GM19043 (cell line): Measurements from ENCODE around the gene ZNF778.
"Not testable (repeated sequence)": the region's sequence is repeated elsewhere in the genome, so short reads cannot be mapped to it uniquely, and the experiment has no call there.

Experiments
- ATAC-seq: cut with Tn5 transposase; IDR thresholded peaks from one replicate; pipeline ENCODE4 v1.9.1; 2021; ENCODE audit warnings: low read depth; ENCODE audit not compliant: unreplicated experiment

ZNF778 gene

DNA sequence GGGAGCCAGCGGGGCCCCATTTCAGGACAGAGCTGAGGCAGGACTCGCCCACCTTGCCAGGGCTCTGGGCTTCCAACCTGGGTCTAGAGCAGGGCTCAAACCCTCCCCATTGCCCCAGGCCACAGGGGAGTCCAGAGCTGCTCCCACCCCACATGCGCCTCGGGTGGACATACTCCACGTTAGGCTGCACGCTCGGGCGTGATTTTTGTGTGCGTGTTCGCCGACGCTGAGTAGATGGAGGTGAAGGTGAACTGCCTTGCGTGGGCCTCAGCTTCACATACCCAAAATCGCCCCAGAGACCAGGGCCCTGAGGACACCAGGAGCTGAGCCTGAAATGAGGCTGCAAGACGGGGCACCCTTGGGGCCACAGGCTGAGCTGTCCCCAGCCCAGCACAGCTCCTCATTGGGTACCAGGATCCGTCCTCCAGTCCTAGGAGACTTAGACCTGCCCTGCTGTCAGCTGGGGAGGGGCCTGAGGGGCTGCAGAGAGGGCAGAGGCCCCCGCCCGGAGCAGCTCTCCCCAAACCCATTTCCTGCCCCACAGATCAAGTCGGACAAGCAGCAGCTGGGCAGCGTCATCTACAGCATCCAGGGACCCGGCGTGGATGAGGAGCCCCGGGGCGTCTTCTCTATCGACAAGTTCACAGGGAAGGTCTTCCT, 37.7 kb upstream of the ZNF778 start:
- ATAC-seq, result no peak

DNA sequence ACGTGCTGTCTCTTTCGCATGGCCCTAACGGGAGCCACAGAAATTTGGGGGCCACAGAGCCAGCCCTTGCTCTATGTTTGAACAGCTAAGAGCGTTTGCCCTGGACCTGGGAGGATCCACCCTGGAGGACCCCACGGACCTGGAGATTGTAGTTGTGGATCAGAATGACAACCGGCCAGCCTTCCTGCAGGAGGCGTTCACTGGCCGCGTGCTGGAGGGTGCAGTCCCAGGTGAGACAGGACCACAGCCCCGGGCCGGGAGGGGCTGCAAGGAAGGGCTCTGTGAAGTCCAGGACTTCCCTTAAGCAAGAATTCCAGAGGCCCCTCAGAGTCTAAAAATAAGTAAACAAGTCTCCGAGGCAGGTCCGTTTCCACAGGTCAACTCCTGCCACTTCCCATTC, 34.0 kb upstream of the ZNF778 start:
- no peak for ATAC-seq

DNA sequence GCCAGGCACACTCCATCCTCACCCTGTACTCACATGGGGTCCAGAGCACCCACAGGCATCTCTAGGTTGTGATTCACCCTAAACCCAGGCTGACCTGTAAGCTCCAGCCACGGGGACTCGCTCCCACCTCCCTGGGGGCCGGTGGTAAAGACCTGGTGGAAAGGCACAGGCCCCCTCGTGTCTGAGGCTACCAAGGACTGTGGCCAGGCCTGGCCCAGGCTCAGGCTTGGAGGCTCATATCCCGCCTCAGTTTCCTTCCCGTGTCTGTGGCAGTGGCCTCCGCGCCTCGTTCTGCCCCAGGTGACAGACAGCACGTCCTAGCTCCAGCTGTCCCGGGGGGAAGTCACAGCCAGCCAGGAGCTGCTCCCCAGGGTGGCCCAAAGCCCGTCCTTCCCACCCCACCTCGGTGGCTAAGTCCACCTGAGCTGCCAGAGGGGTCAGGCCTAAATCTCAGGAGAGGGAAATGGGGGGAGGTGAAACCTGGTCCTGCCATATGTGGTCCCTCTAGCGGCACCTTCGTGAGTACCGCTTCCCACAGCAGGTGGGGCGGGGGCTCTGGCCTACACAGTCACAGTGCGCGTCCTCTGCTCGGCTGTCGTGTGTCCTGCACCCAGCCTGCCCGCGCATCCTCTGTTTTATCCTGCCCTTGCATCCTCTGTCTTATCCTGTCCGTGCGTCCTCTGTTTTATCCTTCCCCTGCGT, 33.4 kb upstream of the ZNF778 start:
- ATAC-seq, result no peak

DNA sequence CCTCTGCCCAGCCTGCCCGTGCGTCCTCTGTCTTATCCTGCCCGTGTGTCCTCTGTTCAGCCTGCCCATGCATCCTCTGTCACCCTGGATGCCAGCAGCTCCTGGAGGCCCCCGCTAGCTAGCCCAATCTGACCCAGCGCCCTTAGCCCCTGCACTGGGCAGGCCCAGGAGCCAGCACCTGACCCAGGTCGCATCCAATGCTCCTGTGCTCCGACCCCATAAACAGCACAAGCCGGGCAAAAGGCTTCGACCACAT, 32.9 kb upstream of the ZNF778 start:
- ATAC-seq, result no peak

DNA sequence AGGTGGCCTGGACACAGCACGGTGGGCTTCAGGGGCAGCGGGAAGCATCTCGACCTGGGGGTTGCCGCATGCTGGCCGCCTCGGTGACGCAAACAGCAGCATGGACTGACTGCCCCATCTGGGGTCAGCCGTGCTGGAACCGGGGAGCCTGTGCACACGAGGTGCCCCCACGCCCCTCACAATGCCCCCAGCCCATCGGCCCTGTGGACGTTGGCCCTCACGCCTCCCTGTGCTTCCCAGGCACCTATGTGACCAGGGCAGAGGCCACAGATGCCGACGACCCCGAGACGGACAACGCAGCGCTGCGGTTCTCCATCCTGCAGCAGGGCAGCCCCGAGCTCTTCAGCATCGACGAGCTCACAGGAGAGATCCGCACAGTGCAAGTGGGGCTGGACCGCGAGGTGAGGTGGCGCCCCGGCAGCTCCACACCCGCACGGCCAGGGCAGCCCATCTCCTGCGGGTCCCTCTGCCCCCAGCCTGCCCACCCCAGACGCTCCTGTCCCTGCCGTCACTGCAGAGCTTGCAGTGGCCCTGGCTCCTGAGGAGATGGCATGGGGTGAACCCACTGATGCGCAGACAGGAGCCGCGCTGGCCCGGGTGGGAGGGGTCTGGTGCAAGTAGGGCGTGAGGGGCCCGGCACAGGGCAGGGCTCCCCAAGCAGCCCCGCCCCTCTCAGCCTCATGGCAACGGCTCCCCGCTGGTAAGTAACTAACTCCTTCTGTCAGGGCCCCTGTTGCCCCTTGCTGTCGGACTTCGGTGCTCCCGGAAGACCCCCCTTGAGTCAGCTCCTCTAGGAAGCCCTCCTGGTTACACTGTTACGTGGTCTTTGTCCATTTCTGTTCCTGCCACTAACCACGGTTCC, 32.3 kb upstream of the ZNF778 start:
- no peak for ATAC-seq

DNA sequence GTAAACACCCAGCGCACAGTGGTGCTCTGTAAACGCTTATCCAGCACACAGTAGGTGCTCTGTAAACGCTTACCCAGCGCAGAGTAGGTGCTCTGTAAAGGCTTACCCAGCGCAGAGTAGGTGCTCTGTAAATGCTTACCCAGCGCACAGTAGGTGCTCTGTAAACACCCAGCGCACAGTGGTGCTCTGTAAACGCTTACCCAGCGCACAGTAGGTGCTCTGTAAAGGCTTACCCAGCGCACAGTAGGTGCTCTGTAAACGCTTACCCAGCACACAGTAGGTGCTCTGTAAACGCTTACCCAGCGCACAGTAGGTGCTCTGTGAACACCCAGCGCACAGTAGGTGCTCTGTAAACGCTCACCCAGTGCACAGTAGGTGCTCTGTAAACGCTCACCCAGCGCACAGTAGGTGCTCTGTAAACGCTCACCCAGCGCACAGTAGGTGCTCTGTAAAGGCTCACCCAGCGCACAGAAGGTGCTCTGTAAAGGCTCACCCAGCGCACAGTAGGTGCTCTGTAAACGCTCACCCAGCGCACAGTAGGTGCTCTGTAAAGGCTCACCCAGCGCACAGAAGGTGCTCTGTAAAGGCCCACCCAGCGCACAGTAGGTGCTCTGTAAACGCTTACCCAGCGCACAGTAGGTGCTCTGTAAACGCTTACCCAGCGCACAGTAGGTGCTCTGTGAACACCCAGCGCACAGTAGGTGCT, 31.5 kb upstream of the ZNF778 start:
- ATAC-seq, result not testable (repeated sequence)

DNA sequence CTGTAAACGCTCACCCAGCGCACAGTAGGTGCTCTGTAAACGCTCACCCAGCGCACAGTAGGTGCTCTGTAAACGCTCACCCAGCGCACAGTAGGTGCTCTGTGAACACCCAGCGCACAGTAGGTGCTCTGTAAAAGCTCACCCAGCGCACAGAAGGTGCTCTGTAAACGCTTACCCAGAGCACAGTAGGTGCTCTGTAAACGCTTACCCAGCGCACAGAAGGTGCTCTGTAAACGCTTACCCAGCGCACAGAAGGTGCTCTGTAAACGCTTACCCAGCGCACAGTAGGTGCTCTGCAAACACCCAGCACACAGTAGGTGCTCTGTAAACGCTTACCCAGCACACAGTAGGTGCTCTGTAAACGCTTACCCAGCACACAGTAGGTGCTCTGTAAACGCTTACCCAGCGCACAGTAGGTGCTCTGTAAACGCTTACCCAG, 30.9 kb upstream of the ZNF778 start:
- ATAC-seq, result not testable (repeated sequence)

DNA sequence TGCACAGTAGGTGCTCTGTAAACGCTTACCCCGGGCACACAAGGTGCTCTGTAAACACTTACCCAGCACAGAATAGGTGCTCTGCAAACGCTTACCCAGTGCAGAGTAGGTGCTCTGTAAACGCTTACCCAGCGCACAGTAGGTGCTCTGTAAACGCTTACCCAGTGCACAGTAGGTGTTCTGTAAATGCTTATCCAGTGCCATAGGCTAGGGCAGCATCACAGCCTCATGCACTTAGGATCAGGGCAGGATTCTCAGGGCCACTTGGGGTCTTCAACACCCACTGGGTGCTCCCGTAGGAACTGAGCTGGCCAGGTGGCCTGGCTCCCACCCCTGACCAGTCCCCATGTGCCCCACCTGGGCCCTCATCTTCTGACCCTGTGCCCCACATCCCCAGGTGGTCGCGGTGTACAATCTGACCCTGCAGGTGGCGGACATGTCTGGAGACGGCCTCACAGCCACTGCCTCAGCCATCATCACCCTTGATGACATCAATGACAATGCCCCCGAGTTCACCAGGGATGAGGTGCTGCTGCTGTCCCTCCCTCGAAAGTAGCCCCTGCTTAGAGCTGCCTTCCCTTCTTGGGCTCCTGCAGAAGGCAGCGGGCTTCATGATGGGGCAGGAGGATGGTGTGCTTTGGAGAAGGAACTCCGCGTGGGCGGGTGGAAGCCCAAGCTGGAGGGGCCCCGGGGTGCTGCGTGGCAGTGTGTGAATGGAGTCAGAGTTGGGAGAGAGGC, 30.3 kb upstream of the ZNF778 start:
- ATAC-seq, result no peak

DNA sequence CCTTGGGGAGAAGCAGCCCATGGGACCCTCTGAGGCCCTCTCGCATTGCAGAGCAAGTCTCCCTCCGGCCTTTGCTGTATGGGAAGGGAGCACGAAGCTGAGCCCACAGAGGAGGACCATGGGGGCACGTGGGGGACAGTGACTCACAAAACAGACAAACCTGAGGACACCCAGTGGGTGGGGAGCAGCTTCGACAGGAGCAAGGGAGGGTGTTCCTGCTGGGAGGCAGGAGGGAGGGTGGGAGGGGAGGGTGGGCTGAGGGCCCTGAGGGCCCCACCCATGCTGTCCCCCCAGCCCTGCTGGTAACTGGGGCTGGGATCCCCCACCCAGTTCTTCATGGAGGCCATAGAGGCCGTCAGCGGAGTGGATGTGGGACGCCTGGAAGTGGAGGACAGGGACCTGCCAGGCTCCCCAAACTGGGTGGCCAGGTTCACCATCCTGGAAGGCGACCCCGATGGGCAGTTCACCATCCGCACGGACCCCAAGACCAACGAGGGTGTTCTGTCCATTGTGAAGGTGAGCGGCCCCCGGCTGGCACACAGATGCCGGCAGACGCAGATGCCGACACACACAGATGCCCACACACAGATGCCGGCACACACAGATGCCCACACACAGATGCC, 29.6 kb upstream of the ZNF778 start:
- ATAC-seq, result no peak

DNA sequence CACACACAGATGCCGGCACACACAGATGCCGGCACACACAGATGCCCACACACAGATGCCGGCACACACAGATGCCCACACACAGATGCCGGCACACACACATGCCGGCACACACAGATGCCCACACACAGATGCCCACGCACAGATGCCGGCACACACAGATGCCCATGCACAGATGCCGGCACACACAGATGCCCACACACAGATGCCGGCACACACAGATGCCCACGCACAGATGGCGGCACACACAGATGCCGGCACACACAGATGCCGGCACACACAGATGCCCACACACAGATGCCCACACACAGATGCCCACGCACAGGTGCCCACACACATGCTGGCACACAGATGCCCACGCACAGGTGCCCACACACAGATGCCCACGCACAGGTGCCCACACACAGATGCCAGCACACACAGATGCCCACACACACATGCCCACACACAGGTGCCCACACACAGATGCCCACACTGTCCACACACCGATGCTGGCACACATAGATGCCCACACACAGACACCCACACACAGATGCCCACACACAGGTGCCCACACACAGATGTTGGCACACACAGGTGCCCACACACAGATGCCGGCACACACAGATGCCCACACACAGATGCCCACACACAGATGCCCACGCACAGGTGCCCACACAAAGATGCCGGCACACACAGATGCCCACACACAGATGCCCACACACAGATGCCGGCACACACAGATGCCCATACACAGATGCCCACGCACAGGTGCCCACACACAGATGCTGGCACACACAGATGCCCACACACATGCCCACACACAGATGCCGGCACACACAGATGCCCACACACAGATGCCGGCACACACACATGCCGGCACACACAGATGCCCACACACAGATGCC, 28.8 kb upstream of the ZNF778 start:
- not testable (repeated sequence) for ATAC-seq

DNA sequence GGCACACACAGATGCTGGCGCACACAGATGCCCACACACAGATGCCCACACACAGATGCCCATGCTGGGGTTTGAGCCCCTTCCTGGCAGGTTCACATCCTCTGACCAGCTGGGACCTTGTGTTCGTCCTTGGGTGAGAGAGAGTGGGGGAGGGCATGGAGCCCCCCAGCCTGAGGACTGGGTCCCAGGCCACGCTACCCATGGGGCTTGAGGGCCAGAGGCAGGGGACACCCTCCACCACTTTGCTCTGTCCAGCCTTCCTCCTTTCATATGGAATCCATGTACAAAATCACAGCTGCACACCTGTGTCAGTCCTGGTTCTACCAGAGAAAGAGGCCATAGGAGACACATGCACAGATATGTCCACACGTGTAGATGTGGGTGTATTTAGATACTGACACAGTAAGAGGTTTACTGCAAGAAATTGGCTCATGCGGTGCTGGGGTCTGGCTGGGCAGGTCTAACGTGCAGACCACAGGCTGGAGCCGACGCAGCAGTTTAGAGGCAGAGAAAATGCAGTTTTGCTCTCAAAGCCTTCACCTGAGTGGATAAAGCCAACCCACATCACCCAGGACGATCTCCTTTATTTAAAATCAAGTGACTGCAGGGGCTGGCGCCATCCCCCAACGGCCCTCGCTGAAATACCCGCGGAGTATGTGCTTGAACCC, 28.0 kb upstream of the ZNF778 start:
- no peak for ATAC-seq

DNA sequence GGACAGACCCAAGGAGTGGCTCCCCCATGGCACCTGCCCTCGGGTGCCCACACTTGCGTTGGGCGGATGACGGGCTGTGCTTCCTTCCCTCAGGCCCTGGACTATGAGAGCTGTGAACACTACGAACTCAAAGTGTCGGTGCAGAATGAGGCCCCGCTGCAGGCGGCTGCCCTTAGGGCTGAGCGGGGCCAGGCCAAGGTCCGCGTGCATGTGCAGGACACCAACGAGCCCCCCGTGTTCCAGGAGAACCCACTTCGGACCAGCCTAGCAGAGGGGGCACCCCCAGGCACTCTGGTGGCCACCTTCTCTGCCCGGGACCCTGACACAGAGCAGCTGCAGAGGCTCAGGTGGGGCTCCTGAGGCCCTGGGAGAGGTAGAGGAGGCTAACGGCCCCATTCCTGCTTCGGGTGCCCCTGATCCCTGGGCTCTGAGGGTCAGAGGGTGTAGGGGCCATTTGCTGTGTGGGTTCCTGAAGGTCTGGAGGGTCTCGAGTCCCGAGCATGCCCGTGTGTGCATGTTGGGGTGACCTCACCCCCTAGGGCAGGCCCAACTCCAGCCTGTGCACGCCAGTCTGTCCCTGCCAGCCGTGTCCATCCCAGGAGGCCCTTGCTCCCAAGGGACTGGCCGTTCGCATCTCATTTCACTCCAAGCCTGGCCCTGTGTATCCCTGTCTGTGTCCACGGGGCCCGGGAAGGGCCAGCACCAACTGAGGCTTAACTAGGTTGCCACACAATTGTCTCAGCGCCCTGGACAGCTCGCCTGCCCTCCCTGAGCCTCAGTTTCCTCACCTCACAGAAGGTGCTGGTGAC, 27.1 kb upstream of the ZNF778 start:
- ATAC-seq, result no peak

DNA sequence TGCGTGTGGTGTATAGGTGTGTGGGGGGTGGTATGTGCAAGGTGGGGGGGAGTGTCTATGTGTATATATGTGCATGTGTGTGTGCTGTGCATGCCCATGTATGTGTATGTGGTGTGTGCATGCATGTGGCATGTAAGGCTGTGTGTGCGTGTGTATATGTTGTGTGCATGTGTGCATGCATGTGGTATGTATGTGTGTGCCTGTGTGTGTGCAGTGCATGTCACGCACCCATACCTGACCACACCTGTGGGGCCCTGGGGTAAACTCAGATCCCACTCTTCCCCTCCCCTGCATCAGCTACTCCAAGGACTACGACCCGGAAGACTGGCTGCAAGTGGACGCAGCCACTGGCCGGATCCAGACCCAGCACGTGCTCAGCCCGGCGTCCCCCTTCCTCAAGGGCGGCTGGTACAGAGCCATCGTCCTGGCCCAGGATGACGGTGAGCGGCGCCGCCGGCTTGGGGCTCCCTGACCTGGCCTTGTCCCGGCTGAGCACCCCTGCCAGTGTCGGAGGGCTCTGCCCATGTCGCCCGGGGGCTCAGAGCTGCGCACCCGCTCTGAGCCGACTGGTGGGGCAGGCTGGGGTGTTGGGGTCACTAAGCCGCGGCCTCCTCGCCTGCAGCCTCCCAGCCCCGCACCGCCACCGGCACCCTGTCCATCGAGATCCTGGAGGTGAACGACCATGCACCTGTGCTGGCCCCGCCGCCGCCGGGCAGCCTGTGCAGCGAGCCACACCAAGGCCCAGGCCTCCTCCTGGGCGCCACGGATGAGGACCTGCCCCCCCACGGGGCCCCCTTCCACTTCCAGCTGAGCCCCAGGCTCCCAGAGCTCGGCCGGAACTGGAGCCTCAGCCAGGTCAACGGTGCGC, 26.2 kb upstream of the ZNF778 start:
- no peak for ATAC-seq

DNA sequence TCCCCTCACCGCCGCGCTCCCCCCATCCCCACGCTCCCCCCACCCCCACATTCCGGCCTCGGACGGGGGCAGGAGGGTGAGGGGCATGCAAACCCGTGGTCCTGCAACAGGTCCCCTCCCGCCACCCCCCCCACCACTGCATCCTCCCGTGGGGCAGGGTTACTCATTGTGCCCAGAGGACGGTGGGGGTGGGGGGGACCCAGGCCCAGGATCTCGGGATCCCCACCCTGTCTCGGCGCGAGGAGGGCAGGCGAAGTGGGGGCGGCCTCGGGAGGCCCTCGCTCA, 25.7 kb upstream of the ZNF778 start:
- no peak for ATAC-seq

DNA sequence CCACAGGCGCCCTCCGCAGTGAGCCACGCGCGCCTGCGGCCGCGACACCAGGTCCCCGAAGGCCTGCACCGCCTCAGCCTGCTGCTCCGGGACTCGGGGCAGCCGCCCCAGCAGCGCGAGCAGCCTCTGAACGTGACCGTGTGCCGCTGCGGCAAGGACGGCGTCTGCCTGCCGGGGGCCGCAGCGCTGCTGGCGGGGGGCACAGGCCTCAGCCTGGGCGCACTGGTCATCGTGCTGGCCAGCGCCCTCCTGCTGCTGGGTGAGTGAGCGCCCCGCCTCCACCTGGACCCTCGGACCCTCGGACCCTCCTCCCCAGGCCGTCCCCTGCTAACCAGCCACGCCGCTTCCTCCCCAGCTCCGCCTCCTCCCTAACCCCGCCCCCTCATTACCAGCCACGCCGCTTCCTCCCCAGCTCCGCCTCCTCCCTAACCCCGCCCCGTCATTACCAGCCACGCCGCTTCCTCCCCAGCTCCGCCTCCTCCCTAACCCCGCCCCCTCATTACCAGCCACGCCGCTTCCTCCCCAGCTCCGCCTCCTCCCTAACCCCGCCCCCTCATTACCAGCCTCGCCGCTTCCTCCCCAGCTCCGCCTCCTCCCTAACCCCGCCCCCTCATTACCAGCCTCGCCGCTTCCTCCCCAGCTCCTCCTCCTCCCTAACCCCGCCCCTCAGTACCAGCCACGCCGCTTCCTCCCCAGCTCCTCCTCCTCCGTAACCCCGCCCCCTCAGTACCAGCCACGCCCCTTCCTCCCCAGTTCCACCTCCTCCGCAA, 25.1 kb upstream of the ZNF778 start:
- ATAC-seq, result not testable (repeated sequence)

DNA sequence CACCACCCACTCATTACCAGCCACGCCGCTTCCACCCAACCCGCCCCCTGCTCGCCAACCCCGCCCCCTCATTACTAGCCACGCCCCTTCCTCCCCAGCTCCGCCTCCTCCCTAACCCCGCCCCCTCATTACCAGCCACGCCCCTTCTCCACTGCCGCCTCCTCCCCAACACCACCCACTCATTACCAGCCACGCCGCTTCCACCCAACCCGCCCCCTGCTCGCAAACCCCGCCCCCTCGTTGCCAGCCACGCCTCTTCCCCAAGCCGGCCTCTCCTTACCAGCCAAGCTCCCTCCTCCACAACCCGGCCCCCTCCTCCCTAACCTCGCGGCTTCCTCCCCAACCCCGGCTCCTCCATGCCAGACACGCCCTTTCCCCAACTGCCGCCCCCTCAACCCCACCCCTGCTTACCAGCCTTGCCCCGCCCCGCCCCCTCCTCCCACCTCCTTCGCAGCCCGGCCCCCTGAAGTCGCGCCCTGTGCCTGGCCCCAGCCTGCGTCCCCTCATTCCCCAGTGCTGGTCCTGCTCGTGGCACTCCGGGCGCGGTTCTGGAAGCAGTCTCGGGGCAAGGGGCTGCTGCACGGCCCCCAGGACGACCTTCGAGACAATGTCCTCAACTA, 24.4 kb upstream of the ZNF778 start:
- no peak for ATAC-seq
